HG02588 (cell line): ENCODE results near the gene SH2D2A.

Source experiments
- ATAC-seq: cut with Tn5 transposase; IDR thresholded peaks from one replicate; pipeline ENCODE4 v1.9.1; 2021; ENCODE audit warnings: mild to moderate bottlenecking, moderate library complexity; ENCODE audit not compliant: unreplicated experiment

Gene SH2D2A

GRCh38 chr1:156816561-156817328 lies at the start of gene SH2D2A:
Gene SH2D2A, minus strand, starts transcription at chr1:156816848. Its CDS starts 140 bp downstream, at chr1:156816708.
- no peak for ATAC-seq

GRCh38 chr1:156865865-156866248 lies 49.2 kb upstream of the SH2D2A start:
- no peak for ATAC-seq

- no peak for ATAC-seq
These were observed 48.6 kb upstream of the SH2D2A start for GRCh38 chr1:156865258-156865657.

GRCh38 chr1:156864796-156865195 lies 48.1 kb upstream of the SH2D2A start:
- ATAC-seq, result no peak

GRCh38 chr1:156863631-156864030 lies 47.0 kb upstream of the SH2D2A start:
- ATAC-seq, result no peak

GRCh38 chr1:156862997-156863599 lies 46.5 kb upstream of the SH2D2A start:
- ATAC-seq, result no peak

GRCh38 chr1:156862584-156862983 lies 45.9 kb upstream of the SH2D2A start:
- no peak for ATAC-seq

GRCh38 chr1:156860628-156861423 lies 44.2 kb upstream of the SH2D2A start, which contains the start of gene NTRK1:
Gene NTRK1, plus strand, starts transcription at chr1:156860865. Its CDS starts 70 bp downstream, at chr1:156860935.
- no peak for ATAC-seq

GRCh38 chr1:156860113-156860627 lies 43.5 kb upstream of the SH2D2A start:
- ATAC-seq, result no peak

GRCh38 chr1:156859523-156860112 lies 43.0 kb upstream of the SH2D2A start:
- ATAC-seq, result no peak

GRCh38 chr1:156858959-156859522 lies 42.4 kb upstream of the SH2D2A start, which contains the start of gene INSRR:
Gene INSRR, minus strand, starts transcription at chr1:156859117. Its CDS starts 496 bp downstream, at chr1:156858621.
- no peak for ATAC-seq

- ATAC-seq, result no peak
These were observed 41.9 kb upstream of the SH2D2A start for GRCh38 chr1:156858555-156858956.

- no peak for ATAC-seq
These were observed 40.9 kb upstream of the SH2D2A start for GRCh38 chr1:156857532-156857931.

GRCh38 chr1:156856282-156856785 lies 39.7 kb upstream of the SH2D2A start:
- no peak for ATAC-seq

GRCh38 chr1:156854634-156855033 lies 38.0 kb upstream of the SH2D2A start:
- ATAC-seq, result no peak

GRCh38 chr1:156853761-156854160 lies 37.1 kb upstream of the SH2D2A start:
- ATAC-seq, result no peak

- no peak for ATAC-seq
These were observed 35.8 kb upstream of the SH2D2A start for GRCh38 chr1:156852418-156852874.

- no peak for ATAC-seq
These were observed 35.2 kb upstream of the SH2D2A start for GRCh38 chr1:156851779-156852417.

GRCh38 chr1:156849151-156849496 lies 32.5 kb upstream of the SH2D2A start:
- no peak for ATAC-seq
